BLaER1 (cell line): ENCODE results near the gene AIMP1.

Source experiments
- H3K27ac ChIP-seq: shearing (Covaris generic); formaldehyde crosslinking; 2 replicates; pipeline ENCODE4 v1.8.1; 2022
- H3K27me3 ChIP-seq: shearing (Covaris generic); formaldehyde crosslinking; 2 replicates; pipeline ENCODE4 v1.8.1; 2022
- H3K36me3 ChIP-seq: shearing (Covaris generic); formaldehyde crosslinking; 2 replicates; pipeline ENCODE4 v1.8.1; 2022
- H3K4me1 ChIP-seq: shearing (Covaris generic); formaldehyde crosslinking; 2 replicates; pipeline ENCODE4 v1.8.1; 2022
- H3K4me2 ChIP-seq: shearing (Covaris generic); formaldehyde crosslinking; 2 replicates; pipeline ENCODE4 v1.8.1; 2022
- H3K4me3 ChIP-seq: shearing (Covaris generic); formaldehyde crosslinking; 2 replicates; pipeline ENCODE4 v1.8.1; 2022
- H3K9ac ChIP-seq: shearing (Covaris generic); formaldehyde crosslinking; 2 replicates; pipeline ENCODE4 v1.8.1; 2022
- H3K9me3 ChIP-seq: shearing (Covaris generic); formaldehyde crosslinking; 2 replicates; pipeline ENCODE4 v1.8.1; 2022
- H4K20me1 ChIP-seq: shearing (Covaris generic); formaldehyde crosslinking; 2 replicates; pipeline ENCODE4 v1.8.1; 2022
- Cebpa-rat ChIP-seq: shearing (Covaris generic); IDR thresholded peaks from 2 replicates; pipeline ENCODE4 v1.8.1; 2022

AIMP1 gene

DNA sequence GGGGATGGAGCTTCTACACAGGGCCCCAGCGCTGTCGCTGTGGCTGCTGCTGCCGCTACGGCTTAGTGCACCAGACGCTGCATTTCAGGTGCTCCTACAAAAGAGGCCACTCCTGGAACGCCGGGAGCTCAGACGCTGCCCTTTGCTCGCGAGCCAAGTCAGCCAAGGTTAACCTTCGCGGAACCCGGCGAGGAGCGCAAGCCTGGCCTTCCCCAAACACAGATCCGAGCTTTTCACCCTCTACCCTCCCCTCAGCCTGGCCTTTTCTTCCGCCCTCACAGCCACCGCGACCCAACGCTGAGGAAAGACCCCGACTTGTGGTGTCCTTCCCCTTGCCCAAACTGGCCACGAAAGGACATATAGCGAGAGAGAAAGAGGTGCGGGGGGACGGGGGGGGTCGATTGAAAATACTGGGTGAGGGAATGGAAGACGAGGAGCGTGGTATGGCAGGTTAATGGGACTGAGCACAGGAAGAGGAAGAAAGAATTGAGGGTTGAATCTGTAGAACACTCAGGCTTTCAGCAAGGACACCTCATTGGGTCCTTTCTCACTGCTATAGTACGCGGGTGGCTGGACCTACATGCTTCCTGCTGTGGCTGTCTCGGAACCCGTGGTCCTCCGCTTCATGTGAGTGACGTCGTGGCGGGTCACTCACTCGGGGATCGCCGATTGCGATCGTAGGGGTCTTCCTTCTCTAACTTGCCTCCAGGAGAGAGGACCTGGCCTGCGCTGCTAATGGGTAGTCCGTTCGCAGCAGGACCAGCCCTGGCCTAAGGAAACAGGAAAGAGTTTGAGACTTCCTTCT is at the start of gene AIMP1, which contains the start of gene TBCK:
AIMP1 (plus strand) TSS at position 583 of the 805 bp plus-strand sequence. CDS start 8,460 bp downstream, outside the sequence.
TBCK (minus strand) TSS at position 242 of the 805 bp plus-strand sequence. CDS start 7,249 bp downstream, outside the sequence.
- H3K4me2 ChIP-seq = peak within 1 kb of the TSS; percentile 91
- peak within 1 kb of the TSS; percentile 85 for H3K4me3 ChIP-seq
- H3K27ac ChIP-seq = peak within 1 kb of the TSS; percentile 97
- H4K20me1 ChIP-seq = peaks cover 14% of the 10 kb centered on the region; the same call in 1 of the 2 replicates
- TF ChIP-seq Cebpa-rat = no peak
- peak within 1 kb of the TSS; percentile 92 for H3K9ac ChIP-seq
- H3K4me1 ChIP-seq = peaks cover 48% of the 10 kb centered on the region
- peaks cover 12% of the 10 kb centered on the region for H3K36me3 ChIP-seq
- no peaks in the 10 kb centered on the region for H3K27me3 ChIP-seq
- H3K9me3 ChIP-seq = peaks cover 12% of the 10 kb centered on the region

DNA sequence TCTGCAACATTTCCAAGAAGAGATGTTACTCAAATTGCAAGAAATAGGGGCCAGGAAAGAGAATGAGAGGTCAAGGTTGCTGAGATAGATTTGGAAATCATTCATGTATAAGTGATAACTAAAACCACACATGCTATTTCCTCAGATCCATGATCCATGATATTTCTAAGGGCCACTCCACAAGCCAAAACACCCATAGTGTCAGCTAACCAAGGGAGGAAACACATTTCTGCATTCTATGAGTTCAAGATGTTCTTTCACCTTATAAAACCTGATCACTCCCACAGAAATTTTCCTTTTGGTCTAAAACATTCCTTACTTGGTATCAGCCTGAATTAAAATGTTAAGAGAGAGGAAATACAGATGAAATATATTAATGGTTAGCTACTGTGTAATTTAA is 47.6 kb upstream of the AIMP1 start:
- H3K9ac ChIP-seq = no peak overlapping the region
- no peak overlapping the region for H3K4me2 ChIP-seq
- no peaks in the 10 kb centered on the region for H3K4me1 ChIP-seq
- no peak overlapping the region for H3K4me3 ChIP-seq
- H3K27me3 ChIP-seq = no peaks in the 10 kb centered on the region
- no peak overlapping the region for H3K27ac ChIP-seq
- 0 out of 2 replicates have a peak, but pooled peaks cover 12% of the 10 kb centered on the region for H4K20me1 ChIP-seq
- H3K9me3 ChIP-seq = no peaks in the 10 kb centered on the region
- no peak for TF ChIP-seq Cebpa-rat
- H3K36me3 ChIP-seq = peaks cover 5% of the 10 kb centered on the region

DNA sequence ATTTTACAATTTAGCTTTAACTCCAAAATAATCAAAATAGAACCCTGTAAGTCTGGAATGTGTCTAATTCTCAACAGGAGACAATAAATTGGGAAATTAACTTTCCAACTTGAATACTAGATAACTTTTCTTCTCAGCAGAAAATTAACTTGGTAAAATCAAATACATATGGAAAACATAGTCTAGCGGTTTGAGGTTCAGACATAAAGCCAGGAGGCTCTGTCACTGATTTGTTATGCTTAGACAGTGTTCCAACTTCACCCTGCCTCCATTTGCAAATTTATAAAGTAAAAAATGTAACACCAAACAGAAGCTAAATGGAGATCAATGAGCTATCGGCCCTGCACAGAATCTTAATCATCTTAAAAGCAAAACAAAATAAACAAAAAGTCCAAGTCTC is 46.6 kb upstream of the AIMP1 start:
- Histone ChIP-seq H4K20me1 (0 out of 2 replicates have a peak, but pooled peaks cover 11% of the 10 kb centered on the region), H3K9me3 (no peaks in the 10 kb centered on the region), H3K27ac (no peak overlapping the region), H3K36me3 (peaks cover 9% of the 10 kb centered on the region), H3K4me1 (no peaks in the 10 kb centered on the region), H3K4me3 (no peak overlapping the region), H3K27me3 (no peaks in the 10 kb centered on the region), H3K9ac (no peak overlapping the region), H3K4me2 (no peak overlapping the region)
- TF ChIP-seq Cebpa-rat = no peak

DNA sequence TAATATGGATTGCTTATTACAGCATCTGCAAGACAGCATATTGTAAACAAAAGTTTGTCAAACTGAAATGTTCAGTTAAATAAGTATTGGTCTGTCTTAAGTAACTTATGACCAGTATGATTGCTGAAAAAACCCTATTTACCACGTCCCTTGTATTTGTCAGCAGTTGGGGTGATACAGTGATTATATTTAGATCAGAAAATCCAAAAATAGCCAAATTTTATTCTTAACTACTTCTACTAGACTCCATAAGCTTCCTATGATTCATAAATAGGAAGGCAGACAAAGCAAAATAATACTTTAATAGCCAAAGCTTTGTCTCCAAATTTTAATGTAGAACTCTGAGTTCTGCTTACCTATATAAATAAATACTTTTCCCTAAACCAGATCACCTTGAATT is 45.6 kb upstream of the AIMP1 start:
- no peak overlapping the region for H3K4me2 ChIP-seq
- no peaks in the 10 kb centered on the region for H3K27me3 ChIP-seq
- TF ChIP-seq Cebpa-rat = no peak
- no peaks in the 10 kb centered on the region for H3K9me3 ChIP-seq
- peaks cover 11% of the 10 kb centered on the region for H3K36me3 ChIP-seq
- no peak overlapping the region for H3K27ac ChIP-seq
- H4K20me1 ChIP-seq = 0 out of 2 replicates have a peak, but pooled peaks cover 1% of the 10 kb centered on the region
- no peak overlapping the region for H3K9ac ChIP-seq
- no peaks in the 10 kb centered on the region for H3K4me1 ChIP-seq
- H3K4me3 ChIP-seq = no peak overlapping the region

DNA sequence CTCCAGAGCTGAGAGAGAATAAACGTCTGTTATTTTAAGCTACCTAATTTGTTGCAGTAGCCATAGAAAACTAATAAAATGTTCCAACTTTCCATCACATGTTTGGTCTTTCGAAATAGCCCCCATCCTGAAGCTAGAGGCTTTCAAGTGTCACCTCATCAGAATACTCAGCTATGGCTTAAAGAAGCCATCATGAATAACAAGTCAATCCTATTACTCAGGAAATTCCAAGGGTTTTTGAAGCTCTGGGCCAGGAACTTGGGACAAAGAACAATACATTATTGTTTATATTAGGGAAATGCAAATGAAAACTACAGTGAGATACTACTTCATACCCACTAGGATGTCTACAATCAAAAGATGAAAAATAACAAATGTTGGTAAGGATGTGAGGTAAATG is 42.5 kb upstream of the AIMP1 start:
- Histone ChIP-seq H3K9ac (no peak overlapping the region), H3K4me2 (no peak overlapping the region), H4K20me1 (no peaks in the 10 kb centered on the region), H3K27me3 (no peaks in the 10 kb centered on the region), H3K36me3 (peaks cover 11% of the 10 kb centered on the region), H3K4me3 (no peak overlapping the region), H3K9me3 (no peaks in the 10 kb centered on the region), H3K27ac (no peak overlapping the region), H3K4me1 (no peaks in the 10 kb centered on the region)
- TF ChIP-seq Cebpa-rat = no peak

DNA sequence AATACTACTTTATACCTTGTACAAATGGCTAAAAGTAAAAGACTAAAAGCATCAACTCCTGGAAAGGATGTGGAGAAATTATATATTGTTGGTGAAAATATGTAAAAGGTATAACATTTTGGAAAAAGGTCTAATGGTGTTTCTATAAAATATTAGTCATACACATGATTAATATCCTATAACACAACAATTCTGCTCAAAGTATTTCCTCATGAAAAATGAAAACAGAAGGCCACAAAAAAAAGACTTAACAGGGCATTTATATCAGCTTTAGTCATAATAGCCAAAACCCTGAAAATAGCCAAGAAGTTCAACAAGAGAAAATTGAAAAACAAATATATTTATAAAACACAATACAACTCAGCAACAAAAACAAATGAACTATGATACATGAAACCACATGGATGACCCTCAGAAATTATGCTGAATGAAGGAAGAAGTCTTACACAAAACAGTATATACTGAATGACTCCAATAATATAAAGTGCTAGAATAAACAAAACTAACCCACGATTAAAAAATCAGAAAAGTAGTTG is 39.1 kb upstream of the AIMP1 start:
- no peak for TF ChIP-seq Cebpa-rat
- Histone ChIP-seq H4K20me1 (no peaks in the 10 kb centered on the region), H3K27me3 (no peaks in the 10 kb centered on the region), H3K27ac (no peak overlapping the region), H3K9me3 (no peaks in the 10 kb centered on the region), H3K4me2 (no peak overlapping the region), H3K9ac (no peak overlapping the region), H3K4me1 (no peaks in the 10 kb centered on the region), H3K4me3 (no peak overlapping the region), H3K36me3 (peaks cover 16% of the 10 kb centered on the region)

DNA sequence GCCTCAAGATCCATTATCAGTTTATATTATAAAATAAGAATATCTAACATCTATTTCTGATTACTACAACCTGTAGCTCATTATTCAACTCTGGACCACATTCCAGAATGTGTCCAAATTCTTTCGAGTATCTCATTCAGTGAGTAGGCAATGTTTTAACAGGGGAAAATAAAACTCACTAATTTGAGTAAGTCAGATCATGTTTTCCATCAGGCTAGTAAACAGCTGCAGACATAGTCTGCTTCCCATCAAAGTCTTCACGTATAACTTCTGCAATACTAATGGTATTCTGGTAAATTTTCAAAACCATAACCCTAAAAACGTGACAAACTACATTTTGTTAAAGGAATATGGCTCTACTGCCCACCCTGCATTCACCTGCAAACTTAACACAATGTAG is 32.1 kb upstream of the AIMP1 start:
- no peaks in the 10 kb centered on the region for H3K4me1 ChIP-seq
- H3K9me3 ChIP-seq = no peaks in the 10 kb centered on the region
- no peak overlapping the region for H3K4me3 ChIP-seq
- no peak overlapping the region for H3K27ac ChIP-seq
- H3K36me3 ChIP-seq = peaks cover 24% of the 10 kb centered on the region
- no peak overlapping the region for H3K4me2 ChIP-seq
- no peak for TF ChIP-seq Cebpa-rat
- H3K27me3 ChIP-seq = no peaks in the 10 kb centered on the region
- no peaks in the 10 kb centered on the region for H4K20me1 ChIP-seq
- H3K9ac ChIP-seq = no peak overlapping the region

DNA sequence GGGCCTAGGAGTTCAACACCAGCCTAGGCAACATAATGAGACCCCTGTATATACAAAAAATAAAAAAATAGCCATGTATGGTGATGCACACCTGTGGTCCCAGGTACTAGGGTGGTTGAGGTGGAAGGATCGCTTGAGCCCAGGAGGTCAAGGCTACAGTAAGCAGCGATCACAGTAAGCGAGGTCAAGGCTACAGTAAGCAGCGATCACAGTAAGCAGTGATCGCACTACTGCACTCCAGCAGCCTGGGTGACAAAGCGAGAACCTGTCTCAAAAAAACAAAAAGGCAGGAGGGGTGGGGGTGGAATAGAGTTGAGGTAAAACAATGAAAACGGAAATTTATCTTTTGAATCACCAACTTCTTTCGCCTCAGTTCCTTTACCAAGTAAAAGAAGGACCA is 29.7 kb upstream of the AIMP1 start:
- no peak overlapping the region for H3K4me2 ChIP-seq
- no peak for TF ChIP-seq Cebpa-rat

DNA sequence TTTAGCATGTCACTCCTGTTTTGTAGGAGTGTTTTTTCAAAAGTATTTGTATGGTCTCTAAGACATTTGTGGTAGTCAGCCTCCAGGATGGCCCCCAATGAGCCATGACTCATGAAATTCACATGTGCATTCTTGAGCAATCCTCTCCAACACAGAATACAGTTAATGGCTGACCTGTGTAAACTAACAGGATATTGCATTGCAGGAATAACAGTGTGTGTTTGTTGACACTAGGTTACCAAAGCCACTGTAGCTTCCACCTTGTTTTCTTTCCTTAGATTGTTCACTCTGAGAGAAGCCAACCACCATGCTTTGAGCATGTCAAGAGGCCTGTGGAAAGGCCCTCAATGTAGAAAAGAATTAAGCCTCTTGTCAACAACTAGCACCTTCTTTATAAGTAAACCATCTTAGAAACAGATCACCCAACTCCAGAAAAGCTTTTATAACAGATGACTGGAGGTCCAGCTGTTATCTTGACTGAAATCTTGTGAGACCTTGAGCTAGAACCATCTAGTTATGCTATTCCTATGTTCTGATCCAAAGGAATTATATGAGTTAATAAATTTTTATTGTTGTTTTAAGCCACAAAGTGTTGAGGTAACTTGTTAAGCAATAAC is 28.9 kb upstream of the AIMP1 start:
- Histone ChIP-seq H3K4me1 (no peaks in the 10 kb centered on the region), H3K4me2 (no peak overlapping the region), H3K9me3 (no peaks in the 10 kb centered on the region), H3K4me3 (no peak overlapping the region), H3K27me3 (no peaks in the 10 kb centered on the region), H3K9ac (no peak overlapping the region), H3K27ac (no peak overlapping the region), H4K20me1 (no peaks in the 10 kb centered on the region), H3K36me3 (peaks cover 39% of the 10 kb centered on the region)
- no peak for TF ChIP-seq Cebpa-rat

More for the DNA sequence above, 29.7 kb upstream of the AIMP1 start:
- Histone ChIP-seq H3K4me1 (no peaks in the 10 kb centered on the region), H3K36me3 (peaks cover 36% of the 10 kb centered on the region), H3K4me3 (no peak overlapping the region), H4K20me1 (no peaks in the 10 kb centered on the region), H3K9ac (no peak overlapping the region), H3K27me3 (no peaks in the 10 kb centered on the region), H3K9me3 (no peaks in the 10 kb centered on the region), H3K27ac (no peak overlapping the region)

DNA sequence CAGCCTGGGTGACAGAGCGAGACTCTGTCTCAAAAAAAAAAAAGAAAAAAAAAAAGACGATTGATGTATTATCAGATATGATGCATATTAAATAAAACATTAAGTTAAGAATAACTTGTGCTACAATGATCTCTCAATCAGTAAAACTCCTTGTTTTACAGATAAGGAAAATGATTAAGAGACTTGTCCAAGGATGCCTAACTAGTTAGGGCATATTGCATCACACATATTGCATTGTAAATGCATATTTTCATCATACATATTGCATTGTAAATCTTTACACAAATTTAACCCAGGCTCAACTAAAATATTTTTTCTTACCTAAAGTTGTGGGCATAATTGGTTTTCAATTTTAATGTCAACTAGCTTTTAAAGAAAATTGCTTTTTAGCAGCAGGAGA is 26.6 kb upstream of the AIMP1 start:
- TF ChIP-seq Cebpa-rat = no peak
- no peaks in the 10 kb centered on the region for H3K27me3 ChIP-seq
- no peak overlapping the region for H3K9ac ChIP-seq
- no peak overlapping the region for H3K4me3 ChIP-seq
- no peak overlapping the region for H3K27ac ChIP-seq
- no peaks in the 10 kb centered on the region for H4K20me1 ChIP-seq
- peaks cover 55% of the 10 kb centered on the region for H3K36me3 ChIP-seq
- H3K4me2 ChIP-seq = no peak overlapping the region
- H3K4me1 ChIP-seq = no peaks in the 10 kb centered on the region
- no peaks in the 10 kb centered on the region for H3K9me3 ChIP-seq
